ENCODE data around the gene CC2D1A.

CC2D1A gene

DNA sequence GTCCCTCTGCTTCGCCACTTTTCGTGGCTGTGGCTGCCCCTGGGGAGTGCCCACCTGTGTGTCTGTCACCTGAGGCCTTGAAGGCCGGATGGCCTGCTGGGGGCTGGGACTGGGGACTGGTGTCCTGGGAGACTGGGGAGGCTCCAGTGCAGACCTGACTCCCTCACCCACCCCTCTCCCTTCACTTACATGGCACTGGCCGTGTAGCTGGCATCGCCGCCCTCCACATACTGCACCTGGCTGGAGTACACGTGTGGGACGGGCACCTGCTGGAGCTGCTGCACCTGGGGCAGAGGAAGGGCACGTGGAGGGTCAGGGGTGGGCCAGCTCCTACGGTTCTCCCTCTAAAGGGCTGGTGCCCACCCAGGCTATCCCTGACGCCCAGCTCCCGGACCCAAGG lies 71.8 kb downstream of the CC2D1A start:
- H3K9me3 ChIP-seq (ENCODE audit: control insufficient read depth in 1 of 2, low read length in 2 of 2): no peaks in the 10 kb centered on the region
- H3K27me3 ChIP-seq (ENCODE audit: low read depth, low read length): no peaks in the 10 kb centered on the region
- no peak overlapping the region for H3K27ac ChIP-seq (ENCODE audit: low read length)
- H3K36me3 ChIP-seq (ENCODE audit: control insufficient read depth in 1 of 2, insufficient read depth in 2 of 2, low read length in 2 of 2): peaks cover 8 to 9% of the 10 kb centered on the region in 2 donors
- peaks cover 0 to 18% of the 10 kb centered on the region in 2 donors for H3K4me1 ChIP-seq (ENCODE audit: control insufficient read depth in 1 of 2, insufficient read depth in 2 of 2, low read length in 2 of 2)
- H3K4me3 ChIP-seq (ENCODE audit: low read depth in 1 of 2, low read length in 2 of 2): no peak overlapping the region

- Histone ChIP-seq H3K27ac (ENCODE audit: low read length) (no peak overlapping the region), H3K27me3 (ENCODE audit: low read depth, low read length) (no peaks in the 10 kb centered on the region), H3K4me3 (ENCODE audit: low read depth in 1 of 2, low read length in 2 of 2) (peak overlapping the region in 1 of 2 donors; percentile 52), H3K9me3 (ENCODE audit: control insufficient read depth in 1 of 2, low read length in 2 of 2) (no peaks in the 10 kb centered on the region), H3K4me1 (ENCODE audit: control insufficient read depth in 1 of 2, insufficient read depth in 2 of 2, low read length in 2 of 2) (peaks cover 0 to 18% of the 10 kb centered on the region in 2 donors), H3K36me3 (ENCODE audit: control insufficient read depth in 1 of 2, insufficient read depth in 2 of 2, low read length in 2 of 2) (peaks cover 8 to 11% of the 10 kb centered on the region in 2 donors)
These were observed 72.6 kb downstream of the CC2D1A start for GRCh38 chr19:13978351-13979243.

DNA sequence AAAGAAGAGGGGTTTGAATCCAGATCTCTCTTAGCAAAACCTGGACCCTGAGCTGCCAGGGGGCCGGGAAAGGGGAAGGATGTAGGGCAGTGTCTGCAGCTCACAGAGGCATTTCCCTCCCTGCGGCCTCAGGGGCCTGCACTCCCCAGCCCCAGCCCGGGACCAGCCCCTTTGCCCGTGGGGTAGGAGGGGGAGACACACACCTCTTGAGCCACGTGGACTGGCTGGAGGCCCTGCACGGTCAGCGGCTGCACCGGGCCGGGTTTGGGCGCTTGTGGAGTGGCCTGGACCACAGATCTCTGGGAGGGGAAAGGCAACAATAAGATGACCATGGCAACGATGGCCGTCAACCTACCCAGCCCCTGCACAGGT lies 73.2 kb downstream of the CC2D1A start:
- Histone ChIP-seq H3K9me3 (ENCODE audit: control insufficient read depth in 1 of 2, low read length in 2 of 2) (no peaks in the 10 kb centered on the region), H3K4me3 (ENCODE audit: low read depth in 1 of 2, low read length in 2 of 2) (peak overlapping the region in 1 of 2 donors; percentile 52), H3K27ac (ENCODE audit: low read length) (no peak overlapping the region), H3K27me3 (ENCODE audit: low read depth, low read length) (no peaks in the 10 kb centered on the region), H3K36me3 (ENCODE audit: control insufficient read depth in 1 of 2, insufficient read depth in 2 of 2, low read length in 2 of 2) (peaks cover 5 to 11% of the 10 kb centered on the region in 2 donors), H3K4me1 (ENCODE audit: control insufficient read depth in 1 of 2, insufficient read depth in 2 of 2, low read length in 2 of 2) (peaks cover 0 to 18% of the 10 kb centered on the region in 2 donors)

GRCh38 chr19:13979686-13980085 lies 73.7 kb downstream of the CC2D1A start:
- H3K27me3 ChIP-seq (ENCODE audit: low read depth, low read length): no peaks in the 10 kb centered on the region
- no peaks in the 10 kb centered on the region for H3K9me3 ChIP-seq (ENCODE audit: control insufficient read depth in 1 of 2, low read length in 2 of 2)
- H3K4me3 ChIP-seq (ENCODE audit: low read depth in 1 of 2, low read length in 2 of 2): no peak overlapping the region
- peaks cover 0 to 18% of the 10 kb centered on the region in 2 donors for H3K4me1 ChIP-seq (ENCODE audit: control insufficient read depth in 1 of 2, insufficient read depth in 2 of 2, low read length in 2 of 2)
- no peak overlapping the region for H3K27ac ChIP-seq (ENCODE audit: low read length)
- peaks cover 3 to 11% of the 10 kb centered on the region in 2 donors for H3K36me3 ChIP-seq (ENCODE audit: control insufficient read depth in 1 of 2, insufficient read depth in 2 of 2, low read length in 2 of 2)

- peaks cover 3 to 11% of the 10 kb centered on the region in 2 donors for H3K36me3 ChIP-seq (ENCODE audit: control insufficient read depth in 1 of 2, insufficient read depth in 2 of 2, low read length in 2 of 2)
- peaks cover 0 to 18% of the 10 kb centered on the region in 2 donors for H3K4me1 ChIP-seq (ENCODE audit: control insufficient read depth in 1 of 2, insufficient read depth in 2 of 2, low read length in 2 of 2)
- H3K27me3 ChIP-seq (ENCODE audit: low read depth, low read length): no peaks in the 10 kb centered on the region
- no peak overlapping the region for H3K4me3 ChIP-seq (ENCODE audit: low read depth in 1 of 2, low read length in 2 of 2)
- H3K27ac ChIP-seq (ENCODE audit: low read length): no peak overlapping the region
- H3K9me3 ChIP-seq (ENCODE audit: control insufficient read depth in 1 of 2, low read length in 2 of 2): no peaks in the 10 kb centered on the region
These were observed 74.3 kb downstream of the CC2D1A start for GRCh38 chr19:13980340-13980739.

Measured in muscle layer of duodenum (tissue), 2 donors.